ENCODE measurements around the gene FBXL19. TPM values are rescaled to one million over a fixed set of nuclear protein-coding genes. Genes with fewer than 3 reads are reported as not detected.

The FBXL19 gene
- total and polyA plus RNA-seq, 10 donors, result 4.3 to 24.7 (median 17.4) TPM

DNA sequence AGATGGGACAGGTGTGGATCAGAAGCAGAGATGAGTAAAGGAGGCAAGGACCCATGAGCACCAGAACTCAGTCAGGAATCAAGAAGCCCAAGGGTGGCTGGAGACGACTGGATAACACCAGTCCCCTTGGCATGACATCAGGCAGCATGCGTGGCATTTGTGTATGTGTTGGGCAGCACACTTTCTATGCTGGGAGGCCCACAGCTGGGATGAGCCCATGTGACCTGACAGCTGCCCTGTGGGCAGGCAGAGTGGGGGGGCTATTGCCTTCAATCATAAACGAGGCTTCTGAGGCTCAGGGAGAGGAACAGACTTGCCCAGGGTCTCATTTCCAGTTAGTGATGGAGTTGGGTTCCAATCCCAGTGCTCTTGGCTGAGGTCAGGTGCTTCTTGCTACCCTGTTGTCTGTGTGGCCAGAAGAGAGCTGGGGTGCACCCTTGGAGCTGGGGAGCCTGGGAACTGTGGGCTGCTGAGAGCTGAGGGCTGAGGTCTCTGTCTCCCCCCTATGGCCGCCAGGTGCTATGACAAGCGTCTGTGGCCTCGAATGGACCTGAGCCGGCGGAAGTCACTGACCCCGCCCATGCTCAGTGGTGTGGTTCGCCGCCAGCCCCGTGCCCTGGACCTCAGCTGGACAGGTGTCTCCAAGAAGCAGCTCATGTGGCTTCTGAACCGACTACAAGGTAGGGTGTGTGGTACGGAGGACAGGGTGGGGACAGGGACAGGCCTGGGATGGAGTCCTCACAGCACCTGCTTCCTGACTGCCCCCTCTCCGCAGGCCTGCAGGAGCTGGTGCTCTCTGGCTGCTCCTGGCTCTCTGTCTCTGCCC, 18.4 kb downstream of the FBXL19 start:
- peaks cover 0 to 78% (median 4%) of the 10 kb centered on the region in 6 donors for H3K36me3 ChIP-seq
- no peaks in the 10 kb centered on the region for H3K27me3 ChIP-seq (replicated peaks in 1 of 7)
- H3K9me3 ChIP-seq, result no peaks in the 10 kb centered on the region
- peak; percentile 95 for DNase-seq
- TF ChIP-seq POLR2AphosphoS5 (IDR thresholded peaks at IDR 0.05) (peak; percentile 51 to 77 (median 66)), POLR2A (IDR thresholded peaks at IDR 0.05) (no peak)
- TF ChIP-seq, protein P1, sequence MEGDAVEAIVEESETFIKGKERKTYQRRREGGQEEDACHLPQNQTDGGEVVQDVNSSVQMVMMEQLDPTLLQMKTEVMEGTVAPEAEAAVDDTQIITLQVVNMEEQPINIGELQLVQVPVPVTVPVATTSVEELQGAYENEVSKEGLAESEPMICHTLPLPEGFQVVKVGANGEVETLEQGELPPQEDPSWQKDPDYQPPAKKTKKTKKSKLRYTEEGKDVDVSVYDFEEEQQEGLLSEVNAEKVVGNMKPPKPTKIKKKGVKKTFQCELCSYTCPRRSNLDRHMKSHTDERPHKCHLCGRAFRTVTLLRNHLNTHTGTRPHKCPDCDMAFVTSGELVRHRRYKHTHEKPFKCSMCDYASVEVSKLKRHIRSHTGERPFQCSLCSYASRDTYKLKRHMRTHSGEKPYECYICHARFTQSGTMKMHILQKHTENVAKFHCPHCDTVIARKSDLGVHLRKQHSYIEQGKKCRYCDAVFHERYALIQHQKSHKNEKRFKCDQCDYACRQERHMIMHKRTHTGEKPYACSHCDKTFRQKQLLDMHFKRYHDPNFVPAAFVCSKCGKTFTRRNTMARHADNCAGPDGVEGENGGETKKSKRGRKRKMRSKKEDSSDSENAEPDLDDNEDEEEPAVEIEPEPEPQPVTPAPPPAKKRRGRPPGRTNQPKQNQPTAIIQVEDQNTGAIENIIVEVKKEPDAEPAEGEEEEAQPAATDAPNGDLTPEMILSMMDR (IDR thresholded peaks at IDR 0.05 in 8 of 11, conservative IDR thresholded peaks at IDR 0.05 in 3 of 11), result peak; percentile 78 to 97 (median 93)
- H3K4me3 ChIP-seq, result peak overlapping the region in 2 of 8 donors; percentile 13 to 39
- H3K4me1 ChIP-seq, result peaks cover 5 to 32% (median 19%) of the 10 kb centered on the region in 6 donors
- H3K27ac ChIP-seq, result peak overlapping the region in 6 of 8 donors; percentile 29 to 75 (median 60)
- 22 to 25% (median 23%) methylated on average over 7 to 15 of the region's 15 CpGs for WGBS, 5 donors
- intact Hi-C loops (cut with DNase I; ENCODE audit: low total_unique reads), result no loop called here

DNA sequence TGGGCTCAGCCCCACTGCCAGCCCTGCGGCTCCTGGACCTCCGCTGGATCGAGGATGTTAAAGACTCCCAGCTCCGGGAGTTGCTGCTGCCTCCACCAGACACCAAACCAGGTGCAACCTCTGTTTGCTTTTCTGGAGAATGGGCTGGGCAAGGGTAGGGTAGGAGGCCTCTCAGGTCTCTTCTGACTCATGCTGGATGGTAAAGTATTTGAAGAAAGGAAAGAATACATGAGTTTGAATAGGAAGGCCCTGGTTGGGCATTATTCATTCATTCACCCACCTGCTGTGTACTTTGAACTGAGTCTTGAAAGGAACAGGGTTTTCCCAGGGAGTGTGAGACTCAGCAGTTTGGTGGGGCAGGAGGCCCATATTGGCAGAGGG, 19.0 kb downstream of the FBXL19 start:
- intact Hi-C loops (cut with DNase I; ENCODE audit: low total_unique reads), result no loop called here
- Histone ChIP-seq H3K9me3 (no peaks in the 10 kb centered on the region), H3K36me3 (peaks cover 0 to 77% (median 4%) of the 10 kb centered on the region in 6 donors), H3K4me1 (peaks cover 5 to 29% (median 18%) of the 10 kb centered on the region in 6 donors), H3K27ac (peak overlapping the region in 6 of 8 donors; percentile 29 to 75 (median 60)), H3K27me3 (replicated peaks in 1 of 7) (no peaks in the 10 kb centered on the region), H3K4me3 (peak overlapping the region in 2 of 8 donors; percentile 13 to 39)
- 86 to 100% (median 89%) methylated on average over 1 to 4 of the region's 4 CpGs for WGBS, 5 donors
- no peak for DNase-seq
- TF ChIP-seq, protein P1 (IDR thresholded peaks at IDR 0.05 in 8 of 11, conservative IDR thresholded peaks at IDR 0.05 in 3 of 11), result no peak
- TF ChIP-seq POLR2A (IDR thresholded peaks at IDR 0.05), result no peak
- TF ChIP-seq POLR2AphosphoS5 (IDR thresholded peaks at IDR 0.05), result no peak

DNA sequence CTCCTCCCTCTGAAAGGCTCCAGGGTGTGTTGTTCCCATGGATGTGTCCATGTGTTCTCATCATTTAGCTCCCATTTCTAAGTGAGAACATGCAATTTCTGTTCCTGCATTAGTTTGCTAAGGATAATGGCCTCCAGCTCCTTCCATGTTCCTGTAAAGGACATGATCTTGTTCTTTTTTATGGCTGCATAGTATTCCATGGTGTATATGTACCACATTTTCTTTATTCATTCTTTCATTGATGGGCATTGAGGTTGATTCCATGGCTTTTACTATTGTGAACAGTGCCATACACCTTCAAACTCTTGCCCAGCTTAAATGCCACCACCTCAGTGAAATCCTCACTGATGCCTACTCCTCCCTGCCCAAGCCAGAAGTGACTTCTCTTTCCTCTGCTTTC, 21.0 kb downstream of the FBXL19 start:
- TF ChIP-seq POLR2A (IDR thresholded peaks at IDR 0.05), result no peak
- intact Hi-C loops (cut with DNase I; ENCODE audit: low total_unique reads), result no loop called here
- no peak for DNase-seq

DNA sequence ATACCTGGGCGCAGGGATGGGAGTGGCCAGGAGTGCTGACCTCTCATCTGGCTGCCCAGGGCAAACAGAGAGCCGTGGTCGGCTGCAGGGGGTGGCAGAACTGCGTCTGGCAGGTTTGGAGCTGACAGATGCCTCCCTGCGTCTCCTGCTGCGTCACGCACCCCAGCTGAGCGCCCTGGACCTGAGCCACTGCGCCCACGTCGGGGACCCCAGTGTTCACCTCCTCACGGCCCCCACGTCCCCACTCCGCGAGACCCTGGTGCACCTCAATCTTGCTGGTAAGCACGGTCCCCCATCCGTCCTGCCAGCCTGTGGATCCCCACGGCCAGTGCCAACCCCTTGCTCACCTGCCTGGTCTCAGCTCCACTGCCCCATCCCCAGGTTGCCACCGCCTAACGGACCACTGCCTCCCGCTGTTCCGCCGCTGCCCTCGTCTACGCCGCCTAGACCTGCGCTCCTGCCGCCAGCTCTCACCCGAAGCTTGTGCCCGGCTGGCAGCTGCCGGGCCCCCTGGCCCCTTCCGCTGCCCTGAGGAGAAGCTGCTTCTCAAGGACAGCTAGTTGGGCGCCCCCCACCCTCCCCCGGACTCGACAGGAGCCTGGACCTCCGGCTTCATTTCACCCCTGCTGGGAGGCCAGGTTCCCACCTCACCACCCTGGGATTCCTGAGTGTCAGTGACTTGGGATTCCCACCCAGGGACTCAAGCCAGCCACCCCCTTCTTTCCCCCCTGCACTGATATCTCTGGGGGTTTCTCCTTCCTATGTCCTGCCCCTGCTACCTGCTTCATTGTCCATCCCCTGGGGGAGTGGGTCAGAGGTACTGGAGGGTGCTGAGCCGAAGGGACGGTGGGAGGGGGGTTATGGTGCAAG, 23.5 kb downstream of the FBXL19 start:
- intact Hi-C loops (cut with DNase I; ENCODE audit: low total_unique reads), result no loop called here
- Histone ChIP-seq H3K9me3 (no peaks in the 10 kb centered on the region), H3K27ac (peak overlapping the region in 1 of 8 donors; percentile 99), H3K36me3 (peaks cover 0 to 57% (median 0%) of the 10 kb centered on the region in 6 donors), H3K4me1 (peaks cover 15 to 52% (median 38%) of the 10 kb centered on the region in 6 donors), H3K4me3 (no peak overlapping the region), H3K27me3 (replicated peaks in 1 of 7) (no peaks in the 10 kb centered on the region)
- DNase-seq, result no peak
- 92 to 96% (median 93%) methylated on average over 37 to 38 of the region's 38 CpGs for WGBS, 5 donors
- TF ChIP-seq POLR2A (IDR thresholded peaks at IDR 0.05) (no peak), POLR2AphosphoS5 (IDR thresholded peaks at IDR 0.05) (peak in 2 of 3 donors; percentile 10 to 29)

More for the DNA sequence above, 21.0 kb downstream of the FBXL19 start:
- Histone ChIP-seq H3K9me3 (no peaks in the 10 kb centered on the region), H3K36me3 (peaks cover 0 to 67% (median 4%) of the 10 kb centered on the region in 6 donors), H3K27ac (no peak overlapping the region), H3K4me3 (no peak overlapping the region), H3K27me3 (replicated peaks in 1 of 7) (no peaks in the 10 kb centered on the region), H3K4me1 (peaks cover 5 to 35% (median 23%) of the 10 kb centered on the region in 6 donors)
